Cardiac fibroblast (primary cell): ENCODE results near the gene GPR183.

ENCODE experiments used
- DNase-seq, 2 donors: peaks; one replicate each; pipeline versions ENCODE4 v3.0.0 to v3.0.0-alpha.2; 2010; ENCODE audit warnings: low read depth in 2 of 2
- H3K4me3 ChIP-seq, 2 donors: replicated peaks in 1 of 2; 1 replicate in 1 of 2; 2 replicates in 1 of 2; pipeline ENCODE4 v1.5.1; 2011; ENCODE audit warnings: low read depth in 2 of 2, low read length in 2 of 2, mild to moderate bottlenecking in 2 of 2, moderate library complexity in 1 of 2
- TF ChIP-seq, protein P1 (sequence below): IDR thresholded peaks from one replicate; pipeline ENCODE4 v1.5.1; 2011; ENCODE audit warnings: low read depth, mild to moderate bottlenecking, low read length, inconsistent platforms

The GPR183 gene

GRCh38 chr13:99257291-99257690 is 49.9 kb downstream of the GPR183 start:
- TF ChIP-seq, protein P1, sequence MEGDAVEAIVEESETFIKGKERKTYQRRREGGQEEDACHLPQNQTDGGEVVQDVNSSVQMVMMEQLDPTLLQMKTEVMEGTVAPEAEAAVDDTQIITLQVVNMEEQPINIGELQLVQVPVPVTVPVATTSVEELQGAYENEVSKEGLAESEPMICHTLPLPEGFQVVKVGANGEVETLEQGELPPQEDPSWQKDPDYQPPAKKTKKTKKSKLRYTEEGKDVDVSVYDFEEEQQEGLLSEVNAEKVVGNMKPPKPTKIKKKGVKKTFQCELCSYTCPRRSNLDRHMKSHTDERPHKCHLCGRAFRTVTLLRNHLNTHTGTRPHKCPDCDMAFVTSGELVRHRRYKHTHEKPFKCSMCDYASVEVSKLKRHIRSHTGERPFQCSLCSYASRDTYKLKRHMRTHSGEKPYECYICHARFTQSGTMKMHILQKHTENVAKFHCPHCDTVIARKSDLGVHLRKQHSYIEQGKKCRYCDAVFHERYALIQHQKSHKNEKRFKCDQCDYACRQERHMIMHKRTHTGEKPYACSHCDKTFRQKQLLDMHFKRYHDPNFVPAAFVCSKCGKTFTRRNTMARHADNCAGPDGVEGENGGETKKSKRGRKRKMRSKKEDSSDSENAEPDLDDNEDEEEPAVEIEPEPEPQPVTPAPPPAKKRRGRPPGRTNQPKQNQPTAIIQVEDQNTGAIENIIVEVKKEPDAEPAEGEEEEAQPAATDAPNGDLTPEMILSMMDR = no peak
- H3K4me3 ChIP-seq = no peak overlapping the region
- DNase-seq = no peak

DNA sequence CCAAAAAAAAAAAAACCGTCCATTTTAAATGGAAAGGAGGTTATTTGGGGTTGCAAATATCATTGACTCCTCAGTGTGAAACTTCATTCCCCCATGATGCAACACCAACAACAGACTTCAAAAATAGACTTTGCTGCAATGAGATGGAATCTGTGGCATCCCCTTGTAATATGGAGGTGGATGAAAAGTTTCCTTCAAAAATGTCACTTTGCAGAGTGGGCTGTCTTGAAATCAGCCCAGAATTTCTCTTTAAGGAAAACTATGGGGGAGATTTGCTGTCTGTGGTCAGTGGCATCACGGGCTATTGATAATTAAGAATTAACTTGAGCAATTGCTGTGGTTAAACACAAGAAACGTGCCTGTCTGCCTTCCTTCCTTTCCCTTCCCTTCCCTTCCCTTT is 50.5 kb downstream of the GPR183 start:
- peak; percentile 17 to 27 for DNase-seq
- TF ChIP-seq, protein P1 = no peak
- no peak overlapping the region for H3K4me3 ChIP-seq

GRCh38 chr13:99256283-99256682 is 50.9 kb downstream of the GPR183 start:
- no peak for DNase-seq
- H3K4me3 ChIP-seq = no peak overlapping the region
- TF ChIP-seq, protein P1 = no peak

GRCh38 chr13:99255271-99255670 is 51.9 kb downstream of the GPR183 start:
- H3K4me3 ChIP-seq = no peak overlapping the region
- DNase-seq = no peak
- TF ChIP-seq, protein P1 = no peak

DNA sequence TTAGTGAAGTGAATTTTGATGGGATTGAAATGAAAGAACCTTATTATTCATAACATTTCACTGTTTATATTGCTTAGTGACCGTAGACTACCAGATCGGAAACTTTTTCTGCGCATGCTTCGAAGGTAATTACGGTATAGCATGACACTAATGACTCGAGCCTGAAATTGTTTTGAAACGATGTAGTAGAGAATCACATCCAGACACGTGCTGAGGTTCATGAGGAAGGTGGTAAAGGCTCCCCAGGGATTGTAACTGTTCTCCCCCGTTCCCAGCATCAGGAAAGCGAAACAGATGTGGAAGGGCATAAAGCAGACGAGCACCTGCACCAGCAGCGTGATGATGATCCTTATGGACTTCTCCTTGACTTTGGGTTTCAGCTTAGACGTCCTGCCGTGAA is 52.4 kb downstream of the GPR183 start:
- no peak overlapping the region for H3K4me3 ChIP-seq
- TF ChIP-seq, protein P1 = no peak
- no peak for DNase-seq

DNA sequence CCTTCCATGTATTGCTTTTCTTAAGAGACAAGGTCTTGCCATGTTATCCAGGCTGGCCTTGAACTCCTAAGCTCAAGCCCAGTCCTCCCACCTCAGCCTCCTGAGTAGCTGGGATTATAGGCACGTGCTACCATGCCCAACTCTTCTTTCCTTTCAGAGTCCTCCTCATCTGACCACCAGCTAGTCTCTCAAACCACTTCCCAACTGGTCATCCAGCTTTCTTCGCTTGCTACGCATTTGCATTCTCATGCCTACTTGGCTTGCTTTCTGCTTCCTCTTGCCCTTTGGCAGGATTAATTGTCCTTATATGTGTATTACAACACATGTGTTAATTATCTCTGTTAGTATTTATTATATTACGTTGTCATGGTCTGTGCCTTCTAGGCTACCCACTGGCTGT is 55.3 kb downstream of the GPR183 start:
- H3K4me3 ChIP-seq = no peak overlapping the region
- no peak for DNase-seq
- TF ChIP-seq, protein P1 = no peak
